ENCODE results near the gene EIF3K. TPM values are rescaled to one million over a fixed set of nuclear protein-coding genes. Genes with fewer than 3 reads are reported as not detected.

EIF3K gene
- total RNA-seq, 4 donors from 2014 or later, result 405 to 531 (median 443) TPM

GRCh38 chr19:38662537-38663155 lies 43.7 kb downstream of the EIF3K start:
- TF ChIP-seq CTCF (IDR thresholded peaks at IDR 0.05; ENCODE audit: low read depth), result no peak

- TF ChIP-seq CTCF (IDR thresholded peaks at IDR 0.05; ENCODE audit: low read depth), result no peak
Observed at GRCh38 chr19:38663156-38663651, 44.2 kb downstream of the EIF3K start.

GRCh38 chr19:38663957-38664502 lies 45.0 kb downstream of the EIF3K start:
- TF ChIP-seq CTCF (IDR thresholded peaks at IDR 0.05; ENCODE audit: low read depth), result no peak

GRCh38 chr19:38664503-38665211 lies 45.7 kb downstream of the EIF3K start:
- no peak for TF ChIP-seq CTCF (IDR thresholded peaks at IDR 0.05; ENCODE audit: low read depth)

- TF ChIP-seq CTCF (IDR thresholded peaks at IDR 0.05; ENCODE audit: low read depth), result no peak
Observed at GRCh38 chr19:38665219-38665931, 46.4 kb downstream of the EIF3K start.

GRCh38 chr19:38665950-38666662 lies 47.1 kb downstream of the EIF3K start:
- no peak for TF ChIP-seq CTCF (IDR thresholded peaks at IDR 0.05; ENCODE audit: low read depth)

All from subcutaneous adipose tissue (tissue), 4 donors.